Body of pancreas (tissue), 4 donors: Measurements from ENCODE around the gene CENPM. TPM values are rescaled to one million over a fixed set of nuclear protein-coding genes. Genes with fewer than 3 reads are reported as not detected.

Experiments used
- ATAC-seq: fragments of 150-250 bp; one replicate; pipeline ENCODE4 v1.9.1; 2016
- DNase-seq, 4 donors: peaks; one replicate each; pipeline ENCODE4 v3.0.0-alpha.2; 2019
- H3K27ac ChIP-seq, 4 donors: fragments of 200-600 bp; sonication (generic); 1 replicate in 3 of 4; 2 replicates in 1 of 4; pipeline versions ENCODE4 v1.5.1 to v1.6.1; 2016 to 2019; ENCODE audit warnings: mild to moderate bottlenecking in 1 of 4, mixed read lengths in 1 of 4, moderate library complexity in 1 of 4
- H3K27me3 ChIP-seq, 2 donors: fragments of 200-600 bp; sonication (generic); one replicate each; pipeline ENCODE4 v1.6.0; 2016; ENCODE audit warnings: mild to moderate bottlenecking in 1 of 2
- H3K36me3 ChIP-seq, 2 donors: fragments of 200-600 bp; sonication (generic); replicated peaks in 1 of 2; 2 replicates each; pipeline ENCODE4 v1.5.1; 2016; ENCODE audit warnings: low read depth in 2 of 2; ENCODE audit not compliant: insufficient read depth in 1 of 2
- H3K4me1 ChIP-seq: fragments of 200-600 bp; sonication (generic); one replicate; pipeline ENCODE4 v1.6.0; 2016
- H3K4me3 ChIP-seq, 2 donors: fragments of 200-600 bp; sonication (generic); 1 replicate in 1 of 2; 2 replicates in 1 of 2; pipeline ENCODE4 v1.5.1; 2016 to 2019
- H3K9me3 ChIP-seq, 3 donors: fragments of 200-600 bp; sonication (generic); 1 replicate in 2 of 3; 2 replicates in 1 of 3; pipeline ENCODE4 v1.5.1; 2016
- CTCF ChIP-seq, 7 experiments: fragments of 450-650 bp in 4 of 7; fragments of 200-600 bp in 3 of 7; sonication (generic) in 3 of 7; IDR thresholded peaks; one replicate each; pipeline ENCODE4 v1.5.1; 2016 to 2019; ENCODE audit warnings: antibody characterized with exemption in 7 of 7
- POLR2A ChIP-seq, 3 donors: fragments of 450-650 bp; IDR thresholded peaks; one replicate each; pipeline ENCODE4 v1.6.1; 2016; ENCODE audit warnings: antibody characterized with exemption in 3 of 3, mild to moderate bottlenecking in 2 of 3
- WGBS, 2 donors: methylation state at CpG; one replicate each; pipeline ENCODE4 v1.1.5; 2017; 5-methylcytosine and 5-hydroxymethylcytosine counted together
- intact Hi-C: fragments of 100-400 bp; cut with DNase I; formaldehyde crosslinking; loops from one replicate; pipeline ENCODE4 v1.15.1; 2023
- total RNA-seq, 2 donors: library from RNA; depleted of rRNA; stranded (reverse); fragments of >200 nt; gene quantifications; one replicate each; pipeline ENCODE4 v1.1.0, GENCODE V29; 2016

CENPM gene
- total RNA-seq, 2 donors from 2014 or later: not detected

DNA sequence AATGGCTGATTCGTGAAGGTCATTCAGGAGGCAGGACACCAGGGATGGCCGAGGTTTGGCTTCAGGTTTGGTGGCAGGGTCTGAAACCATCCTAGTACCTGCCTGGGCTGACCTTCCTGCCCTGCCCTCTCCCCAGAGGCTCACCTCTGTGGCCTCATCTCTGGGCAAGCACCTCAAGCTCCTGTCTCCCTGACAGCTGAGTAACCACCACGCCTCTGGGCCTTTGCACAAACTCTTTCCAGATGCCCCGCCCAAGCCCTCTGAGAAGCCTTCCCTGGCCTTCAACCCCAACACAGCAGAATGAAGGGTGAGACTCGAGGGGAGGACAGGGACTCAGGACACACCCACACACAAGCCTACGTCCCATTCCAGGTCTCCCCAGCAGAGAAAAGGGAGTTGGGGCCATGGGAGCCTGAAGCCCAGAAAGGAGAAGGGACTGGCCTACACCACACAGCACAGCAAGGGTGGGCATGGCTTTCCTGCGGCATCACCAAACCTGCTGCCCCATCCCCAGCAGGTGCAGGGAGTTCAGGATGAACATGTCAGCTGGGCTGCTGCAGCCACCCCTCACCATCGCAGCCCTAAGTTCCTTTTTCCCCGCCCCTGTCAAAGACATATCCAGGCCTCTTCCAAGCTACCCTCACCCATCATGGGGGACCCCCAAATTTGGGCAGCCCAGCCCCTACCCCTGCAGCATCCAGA is 34.5 kb downstream of the CENPM start:
- no peak for ATAC-seq
- Histone ChIP-seq H3K27ac (no peak overlapping the region), H3K36me3 (no peaks in the 10 kb centered on the region), H3K4me3 (no peak overlapping the region), H3K4me1 (peaks cover 44% of the 10 kb centered on the region), H3K9me3 (no peaks in the 10 kb centered on the region), H3K27me3 (peaks cover 0 to 43% of the 10 kb centered on the region in 2 donors)
- TF ChIP-seq POLR2A (IDR thresholded peaks at IDR 0.05): no peak
- TF ChIP-seq CTCF (IDR thresholded peaks at IDR 0.05): no peak
- DNase-seq: no peak
- WGBS, 2 donors: 76 to 85% methylated on average over 6 to 9 of the region's 9 CpGs
- intact Hi-C loops: no loop called here

DNA sequence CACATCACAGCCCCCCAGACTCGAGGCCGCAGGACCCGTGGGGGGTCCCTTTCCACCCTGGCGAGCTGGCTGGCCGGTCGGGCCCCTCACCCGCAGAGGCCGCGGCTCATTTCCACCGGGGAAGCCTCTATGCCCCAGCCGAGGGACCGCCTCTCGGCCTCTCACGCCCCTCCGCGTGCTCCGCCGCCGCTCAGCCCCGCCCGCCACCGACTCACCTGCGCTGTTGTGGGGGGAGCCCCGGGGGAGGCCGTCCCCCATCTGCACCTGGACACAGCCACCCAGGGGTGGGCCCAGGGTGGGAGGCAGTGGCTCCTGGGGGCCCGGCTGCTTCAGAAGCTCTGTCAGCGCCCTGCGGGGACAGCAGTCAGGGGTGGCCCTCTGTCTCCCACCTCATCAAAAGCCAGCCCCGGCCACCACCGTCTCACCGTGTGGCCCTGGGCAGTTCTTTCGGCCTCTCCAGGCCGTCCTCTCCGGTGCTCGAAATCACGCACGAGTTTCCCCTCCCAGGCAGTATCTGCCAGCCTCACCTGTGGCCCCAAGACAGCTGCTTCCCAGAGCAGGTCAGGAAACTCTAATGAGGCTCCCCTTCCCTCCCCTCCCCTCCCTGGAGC is 35.8 kb downstream of the CENPM start:
- no peaks in the 10 kb centered on the region for H3K9me3 ChIP-seq
- H3K4me3 ChIP-seq: no peak overlapping the region
- DNase-seq: no peak
- H3K4me1 ChIP-seq: peaks cover 44% of the 10 kb centered on the region
- ATAC-seq: no peak
- H3K27ac ChIP-seq: no peak overlapping the region
- peaks cover 0 to 43% of the 10 kb centered on the region in 2 donors for H3K27me3 ChIP-seq
- intact Hi-C loops: no loop called here
- no peaks in the 10 kb centered on the region for H3K36me3 ChIP-seq
- TF ChIP-seq POLR2A (IDR thresholded peaks at IDR 0.05): no peak
- TF ChIP-seq CTCF (IDR thresholded peaks at IDR 0.05): no peak
- 11 to 27% methylated on average over 9 to 33 of the region's 37 CpGs for WGBS, 2 donors

GRCh38 chr22:41910050-41911000 is 36.6 kb downstream of the CENPM start:
- Histone ChIP-seq H3K9me3 (no peaks in the 10 kb centered on the region), H3K36me3 (peaks cover under 1 to 1% of the 10 kb centered on the region in 2 donors), H3K27ac (no peak overlapping the region), H3K27me3 (peaks cover 0 to 35% of the 10 kb centered on the region in 2 donors), H3K4me1 (peaks cover 42% of the 10 kb centered on the region), H3K4me3 (no peak overlapping the region)
- TF ChIP-seq CTCF (IDR thresholded peaks at IDR 0.05): no peak
- intact Hi-C loops: no loop called here
- peak; percentile 38 for ATAC-seq
- peak; percentile 36 to 67 (median 50) for DNase-seq
- WGBS, 2 donors: 1% methylated on average over 54 of the region's 112 CpGs; no CpG with 5 or more reads in 1 of the 2 donors

DNA sequence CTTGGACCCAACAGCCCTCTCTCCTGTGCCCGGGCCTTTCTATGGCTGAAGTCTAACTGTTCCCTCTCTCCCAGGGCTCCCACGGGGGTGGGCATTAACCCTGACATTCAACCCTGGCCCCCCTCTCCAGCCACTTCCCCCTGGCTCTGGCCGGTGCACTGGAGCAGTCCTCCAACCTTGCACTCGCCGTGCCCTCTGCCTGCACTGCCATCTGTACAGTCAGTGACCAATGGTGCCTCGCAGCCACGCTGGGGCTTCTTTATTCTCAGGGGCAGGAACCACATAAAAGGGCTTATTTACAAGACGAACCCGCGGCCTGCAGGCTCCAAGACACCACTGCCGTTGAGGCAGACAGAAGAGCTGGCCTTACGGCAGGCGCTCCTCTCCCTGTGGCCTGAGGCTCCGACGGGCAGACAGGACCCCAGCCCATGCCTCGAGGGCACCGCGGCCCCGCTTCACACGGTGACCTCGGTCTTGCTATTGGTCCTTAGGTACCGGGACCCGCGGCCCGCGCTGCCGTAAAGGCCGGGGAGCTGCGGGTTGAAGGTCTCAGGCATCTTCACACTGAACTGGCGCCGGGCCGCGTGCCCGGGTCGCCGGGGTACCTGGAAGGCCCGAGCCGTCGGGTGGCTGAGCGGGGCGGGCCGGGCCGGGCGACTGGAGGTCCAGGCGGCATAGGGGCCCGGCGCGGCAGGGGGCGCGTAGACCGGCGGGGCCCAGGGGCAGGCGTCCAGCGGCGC is 37.5 kb downstream of the CENPM start:
- Histone ChIP-seq H3K4me3 (no peak overlapping the region), H3K27ac (no peak overlapping the region), H3K9me3 (no peaks in the 10 kb centered on the region), H3K4me1 (peaks cover 33% of the 10 kb centered on the region), H3K27me3 (peaks cover 0 to 33% of the 10 kb centered on the region in 2 donors), H3K36me3 (peaks cover 7 to 8% of the 10 kb centered on the region in 2 donors)
- WGBS, 2 donors: 30% methylated on average over 2 to 52 of the region's 55 CpGs
- no peak for TF ChIP-seq POLR2A (IDR thresholded peaks at IDR 0.05)
- TF ChIP-seq CTCF (IDR thresholded peaks at IDR 0.05): no peak
- ATAC-seq: no peak
- no peak for DNase-seq
- intact Hi-C loops: no loop called here
